ENCODE data around the gene P2RY2.
"Not testable (repeated sequence)": the region's sequence is repeated elsewhere in the genome, so short reads cannot be mapped to it uniquely, and the experiment has no call there.

The P2RY2 gene

GRCh38 chr11:73229321-73229895 lies 11.3 kb downstream of the P2RY2 start:
- Histone ChIP-seq H3K9ac (ENCODE audit: low read length) (no peak overlapping the region), H4K20me1 (ENCODE audit: insufficient read depth, low read length) (no peaks in the 10 kb centered on the region), H2AFZ (ENCODE audit: low read depth, low read length) (no peak overlapping the region), H3K4me1 (ENCODE audit: low read length) (no peaks in the 10 kb centered on the region), H3K36me3 (replicated peaks; ENCODE audit: low read depth, low read length) (no peaks in the 10 kb centered on the region), H3K27ac (ENCODE audit: low read length) (no peak overlapping the region), H3K9me3 (ENCODE audit: insufficient read depth, low read length) (no peaks in the 10 kb centered on the region), H3K27me3 (ENCODE audit: low read depth, low read length) (no peaks in the 10 kb centered on the region), H3K79me2 (ENCODE audit: low read length) (no peaks in the 10 kb centered on the region), H3K4me3 (ENCODE audit: low read length) (no peak overlapping the region), H3K4me2 (ENCODE audit: low read length) (no peak overlapping the region)
- TF ChIP-seq EZH2phosphoT487 (IDR thresholded peaks at IDR 0.05; ENCODE audit: low read depth) = no peak
- TF ChIP-seq CTCF (IDR thresholded peaks at IDR 0.05; ENCODE audit: low read depth, low read length) = no peak

- H2AFZ ChIP-seq (ENCODE audit: low read depth, low read length) = no peak overlapping the region
- TF ChIP-seq CTCF (IDR thresholded peaks at IDR 0.05; ENCODE audit: low read depth, low read length) = no peak
- no peak for TF ChIP-seq EZH2phosphoT487 (IDR thresholded peaks at IDR 0.05; ENCODE audit: low read depth)
- no peak overlapping the region for H3K27ac ChIP-seq (ENCODE audit: low read length)
- H3K4me1 ChIP-seq (ENCODE audit: low read length) = no peaks in the 10 kb centered on the region
- no peak overlapping the region for H3K4me3 ChIP-seq (ENCODE audit: low read length)
- H3K27me3 ChIP-seq (ENCODE audit: low read depth, low read length) = no peaks in the 10 kb centered on the region
- no peaks in the 10 kb centered on the region for H4K20me1 ChIP-seq (ENCODE audit: insufficient read depth, low read length)
- no peaks in the 10 kb centered on the region for H3K9me3 ChIP-seq (ENCODE audit: insufficient read depth, low read length)
- H3K4me2 ChIP-seq (ENCODE audit: low read length) = no peak overlapping the region
- no peak overlapping the region for H3K9ac ChIP-seq (ENCODE audit: low read length)
- H3K36me3 ChIP-seq (replicated peaks; ENCODE audit: low read depth, low read length) = no peaks in the 10 kb centered on the region
- no peaks in the 10 kb centered on the region for H3K79me2 ChIP-seq (ENCODE audit: low read length)
Measured at GRCh38 chr11:73229896-73230875, 12.1 kb downstream of the P2RY2 start.

GRCh38 chr11:73230931-73231330 lies 12.8 kb downstream of the P2RY2 start:
- TF ChIP-seq EZH2phosphoT487 (IDR thresholded peaks at IDR 0.05; ENCODE audit: low read depth) (no peak), CTCF (IDR thresholded peaks at IDR 0.05; ENCODE audit: low read depth, low read length) (no peak)
- no peaks in the 10 kb centered on the region for H3K9me3 ChIP-seq (ENCODE audit: insufficient read depth, low read length)
- no peaks in the 10 kb centered on the region for H3K36me3 ChIP-seq (replicated peaks; ENCODE audit: low read depth, low read length)
- H2AFZ ChIP-seq (ENCODE audit: low read depth, low read length) = no peak overlapping the region
- no peaks in the 10 kb centered on the region for H4K20me1 ChIP-seq (ENCODE audit: insufficient read depth, low read length)
- no peaks in the 10 kb centered on the region for H3K79me2 ChIP-seq (ENCODE audit: low read length)
- no peak overlapping the region for H3K4me2 ChIP-seq (ENCODE audit: low read length)
- no peak overlapping the region for H3K4me3 ChIP-seq (ENCODE audit: low read length)
- H3K4me1 ChIP-seq (ENCODE audit: low read length) = no peaks in the 10 kb centered on the region
- no peak overlapping the region for H3K27ac ChIP-seq (ENCODE audit: low read length)
- H3K9ac ChIP-seq (ENCODE audit: low read length) = no peak overlapping the region
- H3K27me3 ChIP-seq (ENCODE audit: low read depth, low read length) = no peaks in the 10 kb centered on the region

- H3K9ac ChIP-seq (ENCODE audit: low read length); H3K4me2 ChIP-seq (ENCODE audit: low read length); H3K9me3 ChIP-seq (ENCODE audit: insufficient read depth, low read length); H3K79me2 ChIP-seq (ENCODE audit: low read length); H3K27me3 ChIP-seq (ENCODE audit: low read depth, low read length); H3K27ac ChIP-seq (ENCODE audit: low read length); H4K20me1 ChIP-seq (ENCODE audit: insufficient read depth, low read length); H2AFZ ChIP-seq (ENCODE audit: low read depth, low read length); H3K36me3 ChIP-seq (replicated peaks; ENCODE audit: low read depth, low read length); H3K4me1 ChIP-seq (ENCODE audit: low read length); H3K4me3 ChIP-seq (ENCODE audit: low read length): not testable (repeated sequence)
Measured at GRCh38 chr11:73232487-73232886, 14.4 kb downstream of the P2RY2 start.
